ENCODE measurements around the gene OR1N2. TPM values are rescaled to one million over a fixed set of nuclear protein-coding genes. Genes with fewer than 3 reads are reported as not detected.
"Not testable (repeated sequence)": the region's sequence is repeated elsewhere in the genome, so short reads cannot be mapped to it uniquely, and the experiment has no call there.

The OR1N2 gene
- total RNA-seq, 2 donors from 2014 or later: 0.37 TPM; not detected in 1

DNA sequence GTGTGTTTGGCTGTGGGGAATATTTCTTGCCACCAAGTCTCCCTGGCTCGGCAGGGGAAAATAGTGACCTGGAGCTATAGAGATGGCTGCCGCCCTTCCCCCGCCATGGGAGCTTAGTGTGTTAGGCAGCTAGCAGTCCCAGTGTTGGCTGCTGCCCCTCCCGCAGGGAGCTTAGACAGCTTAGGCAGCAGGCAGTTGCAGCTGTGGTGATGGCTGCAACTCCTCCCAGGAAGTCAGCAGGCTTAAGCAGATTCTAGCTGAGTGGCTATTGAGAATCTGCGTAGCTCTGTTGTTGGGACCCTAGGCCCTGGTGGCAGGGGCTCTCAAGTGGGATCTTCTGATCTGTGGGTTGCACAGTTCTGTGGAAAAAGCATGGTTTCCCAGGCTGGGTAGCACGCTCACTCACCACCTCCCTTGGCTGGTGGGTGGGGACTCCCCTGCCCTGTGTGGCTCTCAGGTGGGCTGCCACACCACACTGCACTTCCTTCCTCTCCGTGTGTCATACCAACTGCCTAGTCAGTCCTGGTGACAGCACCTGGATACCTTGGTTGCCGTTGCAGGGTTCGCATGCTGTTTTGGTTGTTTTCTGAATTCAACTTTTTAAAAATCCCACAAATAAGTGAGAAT, 9.3 kb downstream of the OR1N2 start:
- no peak for ATAC-seq (replicated peaks)
- Mint-ChIP-seq H3K27ac (no peak overlapping the region), H3K4me3 (no peak overlapping the region), H3K9me3 (peaks cover 9% of the 10 kb centered on the region), H3K4me1 (no peaks in the 10 kb centered on the region), H3K36me3 (ENCODE audit: low read depth) (no peaks in the 10 kb centered on the region), H3K27me3 (peaks cover 3% of the 10 kb centered on the region)

- no peak for ATAC-seq (replicated peaks)
- Mint-ChIP-seq H3K4me1 (no peaks in the 10 kb centered on the region), H3K36me3 (ENCODE audit: low read depth) (no peaks in the 10 kb centered on the region), H3K27ac (no peak overlapping the region), H3K27me3 (peaks cover 3% of the 10 kb centered on the region), H3K9me3 (no peaks in the 10 kb centered on the region), H3K4me3 (no peak overlapping the region)
These were observed 15.0 kb downstream of the OR1N2 start for GRCh38 chr9:122567901-122568300.

DNA sequence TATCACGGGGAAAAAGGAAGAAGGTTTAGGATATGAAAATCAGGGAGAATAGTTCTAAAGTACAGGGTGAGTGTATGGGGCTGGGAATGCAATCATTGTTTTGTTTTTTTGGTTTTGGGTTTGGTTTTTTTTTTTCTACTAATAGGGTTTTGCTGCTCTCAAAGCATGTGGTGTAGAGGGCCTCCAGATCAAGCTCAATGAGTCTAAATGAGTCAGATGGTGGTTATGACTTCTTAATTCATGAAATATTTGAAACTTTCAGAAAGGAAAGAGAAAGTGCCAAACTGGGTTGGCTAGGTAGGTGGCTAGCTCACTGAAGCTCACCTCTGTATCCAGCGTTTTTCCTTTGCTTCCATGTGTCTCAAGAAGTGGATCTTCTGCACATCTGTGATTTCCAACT, 19.5 kb downstream of the OR1N2 start:
- peak; percentile 94 for ATAC-seq (replicated peaks)
- no peaks in the 10 kb centered on the region for H3K9me3 Mint-ChIP-seq
- no peaks in the 10 kb centered on the region for H3K4me1 Mint-ChIP-seq
- H3K36me3 Mint-ChIP-seq (ENCODE audit: low read depth): no peaks in the 10 kb centered on the region
- H3K27me3 Mint-ChIP-seq: peaks cover 4% of the 10 kb centered on the region
- H3K4me3 Mint-ChIP-seq: no peak overlapping the region
- H3K27ac Mint-ChIP-seq: no peak overlapping the region

- H3K4me1 Mint-ChIP-seq: no peaks in the 10 kb centered on the region
- H3K36me3 Mint-ChIP-seq (ENCODE audit: low read depth): no peaks in the 10 kb centered on the region
- no peaks in the 10 kb centered on the region for H3K9me3 Mint-ChIP-seq
- ATAC-seq (replicated peaks): no peak
- H3K27me3 Mint-ChIP-seq: no peaks in the 10 kb centered on the region
- no peak overlapping the region for H3K4me3 Mint-ChIP-seq
- H3K27ac Mint-ChIP-seq: no peak overlapping the region
These were observed 27.0 kb downstream of the OR1N2 start for GRCh38 chr9:122579874-122580273.

GRCh38 chr9:122580360-122580759, 27.4 kb downstream of the OR1N2 start:
- H3K36me3 Mint-ChIP-seq (ENCODE audit: low read depth): no peaks in the 10 kb centered on the region
- H3K27ac Mint-ChIP-seq: no peak overlapping the region
- H3K27me3 Mint-ChIP-seq: no peaks in the 10 kb centered on the region
- no peaks in the 10 kb centered on the region for H3K9me3 Mint-ChIP-seq
- no peak for ATAC-seq (replicated peaks)
- no peak overlapping the region for H3K4me3 Mint-ChIP-seq
- no peaks in the 10 kb centered on the region for H3K4me1 Mint-ChIP-seq

- not testable (repeated sequence) for H3K36me3 Mint-ChIP-seq (ENCODE audit: low read depth); H3K27ac Mint-ChIP-seq; H3K27me3 Mint-ChIP-seq; ATAC-seq (replicated peaks); H3K4me1 Mint-ChIP-seq; H3K9me3 Mint-ChIP-seq; H3K4me3 Mint-ChIP-seq
These were observed 30.4 kb downstream of the OR1N2 start, which contains the start of gene OR1L8 for GRCh38 chr9:122583284-122583683. Gene OR1L8, minus strand, starts transcription at chr9:122583384. Its CDS starts 14,907 bp downstream, at chr9:122568477.

Other genes starting within 250 kb of the OR1N2 start
- gene PTGS1, start 182.1 kb upstream of the OR1N2 start, total RNA-seq: under 1 TPM; 0.13 to 0.37 TPM
- not detected for gene OR1J1, start 75.2 kb upstream of the OR1N2 start, total RNA-seq
- not detected for gene OR1J2, start 42.3 kb upstream of the OR1N2 start, total RNA-seq
- gene OR1J4, start 34.0 kb upstream of the OR1N2 start, total RNA-seq: not detected
- not detected for gene OR1N1, start 25.8 kb upstream of the OR1N2 start, total RNA-seq
- gene OR1L8, start 30.3 kb downstream of the OR1N2 start, total RNA-seq: not detected
- under 1 TPM in 1 of 2 donors, not detected in 1; 0.45 TPM for gene OR1Q1, start 61.6 kb downstream of the OR1N2 start, total RNA-seq
- under 1 TPM; 0.26 TPM for gene OR1B1, start 104.5 kb downstream of the OR1N2 start, total RNA-seq
- gene OR1L1, start 108.6 kb downstream of the OR1N2 start, total RNA-seq: not detected
- gene OR1L3, start 122.0 kb downstream of the OR1N2 start, total RNA-seq: not detected
- not detected for gene OR1L4, start 170.9 kb downstream of the OR1N2 start, total RNA-seq
- not detected for gene OR1L6, start 189.2 kb downstream of the OR1N2 start, total RNA-seq
- not detected for gene OR5C1, start 235.8 kb downstream of the OR1N2 start, total RNA-seq
- not detected for gene OR1K1, start 247.0 kb downstream of the OR1N2 start, total RNA-seq

Measured in activated T-helper 17 cell treated with anti-CD3 and anti-CD28 coated beads, Interleukin-2, amount 50 U/mL, for 72 hours (primary cell).